Smooth muscle cell of the brain vasculature (primary cell): ENCODE data around the gene PPME1.
A peak's percentile ranks its signal among the peaks of the same experiment; 100 is the strongest.

Experiments used
- DNase-seq: peaks from one replicate; pipeline ENCODE4 v3.0.0-alpha.2; 2012; ENCODE audit warnings: low read depth, low spot score

The PPME1 gene

DNA sequence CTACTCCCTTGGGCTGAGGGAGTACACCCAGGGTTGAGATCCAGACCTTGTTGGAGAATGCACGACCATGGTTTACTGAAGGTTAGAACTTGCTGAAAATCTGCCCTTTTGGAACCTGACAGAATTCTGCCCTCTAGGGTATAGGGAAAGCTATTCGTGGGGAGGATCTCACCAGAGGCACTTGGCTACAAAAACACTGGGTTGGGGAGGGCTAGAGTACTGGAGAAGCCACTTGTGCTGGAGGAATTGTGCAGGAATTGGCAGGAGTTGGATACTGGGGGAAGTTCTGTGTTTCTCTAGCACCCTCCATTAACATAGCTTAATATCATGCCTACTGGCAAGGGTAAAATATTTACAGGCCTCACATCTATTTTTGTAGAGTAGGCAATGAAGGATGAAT lies 55.8 kb downstream of the PPME1 start:
- DNase-seq: no peak

DNA sequence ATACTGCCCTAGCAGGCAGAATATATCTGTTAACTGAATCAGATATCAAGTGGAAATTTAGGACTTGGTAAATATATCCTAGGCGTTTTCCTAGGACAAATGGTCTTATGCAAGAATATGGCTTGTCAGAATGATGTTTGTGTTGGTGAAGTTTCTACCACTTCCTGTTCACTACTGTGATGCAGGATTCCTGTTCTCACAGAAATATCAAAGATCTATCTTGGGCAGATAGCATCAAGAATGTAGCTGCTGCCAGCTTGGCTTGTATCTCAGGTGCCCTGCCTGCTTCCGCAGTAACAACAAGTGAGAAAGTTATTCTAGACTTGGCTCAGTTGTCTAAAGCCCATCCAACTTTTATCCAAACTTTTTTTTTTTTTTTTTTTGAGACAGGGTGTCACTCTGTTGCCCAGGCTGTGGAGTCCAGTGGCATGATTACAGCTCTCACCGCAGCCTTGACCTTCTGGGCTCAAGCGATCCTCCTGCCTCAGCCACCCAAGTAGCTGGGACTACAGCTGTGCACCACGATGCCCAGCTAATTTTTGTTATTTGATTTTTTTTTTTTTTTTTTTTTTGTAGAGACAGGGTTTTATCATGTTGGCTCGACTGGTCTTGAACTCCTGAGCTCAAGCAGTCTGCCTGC lies 61.3 kb downstream of the PPME1 start:
- DNase-seq: no peak

DNA sequence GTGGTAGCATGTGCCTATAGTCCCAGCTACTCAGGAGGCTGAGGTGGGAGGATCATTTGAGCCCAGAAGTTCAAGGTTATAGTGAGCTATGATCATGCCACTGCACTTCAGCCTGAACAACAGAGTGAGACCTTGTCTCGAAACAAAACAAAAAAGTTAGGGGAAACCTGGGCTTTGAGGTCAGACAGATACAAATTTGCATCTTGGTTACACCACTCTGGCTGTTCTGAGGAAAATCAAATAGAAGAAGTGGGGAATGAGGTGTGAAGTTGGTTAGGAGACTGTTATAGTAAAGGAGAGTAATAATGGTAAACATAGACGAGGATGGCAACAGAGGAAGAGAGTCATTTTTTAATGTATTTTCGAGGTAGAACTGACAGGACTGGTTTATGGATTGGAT lies 62.6 kb downstream of the PPME1 start:
- DNase-seq: no peak

DNA sequence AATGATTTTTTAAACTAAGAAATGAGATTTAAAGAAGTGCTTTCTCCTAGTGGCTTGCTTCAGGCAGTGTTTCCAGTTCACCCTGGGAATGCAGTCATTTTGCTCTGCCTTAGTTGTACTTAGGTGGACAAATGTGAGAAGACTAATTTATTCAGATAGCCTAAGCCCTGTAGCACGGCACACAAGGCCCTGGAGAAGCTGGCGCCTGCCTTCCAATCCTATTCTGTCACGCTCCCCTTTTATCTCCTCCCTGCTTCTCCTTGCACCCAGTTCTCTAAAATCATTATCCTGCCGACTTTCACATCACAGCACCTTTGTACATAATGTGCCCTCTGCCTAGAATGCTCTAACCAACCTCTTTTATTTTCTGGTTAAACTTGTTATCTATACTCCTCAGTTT lies 64.0 kb downstream of the PPME1 start:
- no peak for DNase-seq

DNA sequence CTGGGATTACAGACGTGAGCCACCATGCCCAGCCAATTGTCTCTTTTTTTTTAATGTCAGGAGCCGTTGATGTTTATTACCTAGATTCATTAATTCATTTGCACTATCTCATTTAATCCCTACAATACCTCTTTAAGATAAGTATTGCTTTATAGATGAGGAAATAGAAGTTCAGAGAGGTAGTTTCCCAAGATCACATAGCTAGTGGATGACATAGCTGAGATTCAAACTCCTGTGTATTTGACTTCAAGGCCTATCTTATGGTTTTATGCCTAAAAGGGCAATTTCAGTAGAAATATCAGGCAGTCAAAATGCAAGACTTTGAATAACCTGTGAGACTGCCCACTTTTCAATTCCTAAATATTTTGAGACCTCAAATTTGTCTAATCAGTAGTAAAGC lies 66.5 kb downstream of the PPME1 start:
- no peak for DNase-seq

DNA sequence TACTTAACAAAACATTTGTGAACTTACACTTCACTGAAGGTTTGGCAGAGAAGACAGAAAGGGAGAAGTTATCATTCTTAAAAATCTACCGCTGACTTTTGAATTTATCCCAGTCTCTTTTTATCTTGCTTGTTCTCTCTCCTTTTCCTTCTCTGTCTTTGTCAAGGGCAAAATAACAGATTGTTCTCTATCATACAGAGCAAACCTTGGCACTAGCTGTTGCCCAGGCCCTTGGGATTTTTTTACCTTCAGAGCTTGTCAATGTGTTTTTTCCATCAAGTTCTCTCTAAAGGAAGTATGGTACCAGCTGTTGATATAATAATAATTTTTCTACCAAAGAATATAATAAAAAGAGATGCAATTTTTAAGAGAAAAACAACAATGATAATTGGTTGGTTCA lies 67.2 kb downstream of the PPME1 start:
- DNase-seq: no peak

DNA sequence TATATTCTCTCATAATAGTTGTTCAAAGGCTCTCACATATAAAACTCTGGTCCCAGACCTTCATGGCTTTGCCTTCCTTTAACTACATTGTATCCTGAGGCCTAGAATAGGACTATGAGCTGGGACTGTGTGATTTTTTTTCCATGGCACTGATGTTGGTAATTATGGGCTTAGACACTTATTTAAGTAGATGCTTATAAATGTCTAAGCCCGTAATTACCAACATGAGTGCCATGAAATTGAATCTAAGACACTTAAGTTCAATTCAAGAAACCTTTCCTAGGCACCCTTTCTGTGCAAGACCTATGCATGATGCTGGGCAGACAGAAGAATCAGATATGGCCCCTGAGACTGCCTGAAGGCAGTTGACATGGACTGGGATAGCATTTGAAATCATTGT lies 77.4 kb downstream of the PPME1 start:
- DNase-seq: no peak

DNA sequence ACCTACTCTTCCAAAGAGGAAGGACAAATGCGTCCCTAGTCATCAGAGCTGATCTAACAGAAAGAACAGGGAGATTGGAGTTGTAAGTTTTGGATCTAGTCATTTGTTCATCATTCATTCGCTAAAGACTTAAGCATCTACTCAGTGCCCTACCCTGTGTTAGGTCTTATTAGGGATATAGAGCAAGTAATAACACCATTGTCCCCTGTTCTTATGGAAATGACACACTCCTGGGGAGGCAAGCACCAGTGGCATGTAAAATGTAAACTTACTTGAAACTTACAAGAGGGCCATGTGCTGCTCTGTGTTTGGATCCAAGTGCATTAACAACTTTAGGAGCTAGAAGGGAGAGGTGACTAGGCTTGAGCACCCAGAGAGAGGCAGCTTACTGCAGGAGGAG lies 78.4 kb downstream of the PPME1 start:
- DNase-seq: no peak

DNA sequence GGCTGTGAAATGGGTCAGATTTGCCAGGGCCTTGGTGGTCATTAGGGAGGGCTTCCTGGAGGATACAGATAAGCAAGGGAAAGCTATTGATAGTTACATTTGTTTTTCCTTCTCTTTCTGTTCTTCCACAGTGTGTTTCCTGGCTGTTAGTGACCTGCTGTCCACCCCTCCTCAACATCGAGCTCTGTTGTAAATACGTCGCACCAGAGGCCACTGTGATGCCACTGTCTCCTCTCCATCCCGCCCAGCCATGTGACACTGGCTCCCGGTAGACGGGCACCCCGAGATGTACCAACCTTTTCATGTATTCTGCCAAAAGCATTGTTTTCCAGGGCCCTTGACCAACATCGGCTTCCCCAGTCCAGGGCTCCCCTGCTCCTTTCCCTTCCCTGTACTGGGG lies 82.3 kb downstream of the PPME1 start:
- DNase-seq: no peak

DNA sequence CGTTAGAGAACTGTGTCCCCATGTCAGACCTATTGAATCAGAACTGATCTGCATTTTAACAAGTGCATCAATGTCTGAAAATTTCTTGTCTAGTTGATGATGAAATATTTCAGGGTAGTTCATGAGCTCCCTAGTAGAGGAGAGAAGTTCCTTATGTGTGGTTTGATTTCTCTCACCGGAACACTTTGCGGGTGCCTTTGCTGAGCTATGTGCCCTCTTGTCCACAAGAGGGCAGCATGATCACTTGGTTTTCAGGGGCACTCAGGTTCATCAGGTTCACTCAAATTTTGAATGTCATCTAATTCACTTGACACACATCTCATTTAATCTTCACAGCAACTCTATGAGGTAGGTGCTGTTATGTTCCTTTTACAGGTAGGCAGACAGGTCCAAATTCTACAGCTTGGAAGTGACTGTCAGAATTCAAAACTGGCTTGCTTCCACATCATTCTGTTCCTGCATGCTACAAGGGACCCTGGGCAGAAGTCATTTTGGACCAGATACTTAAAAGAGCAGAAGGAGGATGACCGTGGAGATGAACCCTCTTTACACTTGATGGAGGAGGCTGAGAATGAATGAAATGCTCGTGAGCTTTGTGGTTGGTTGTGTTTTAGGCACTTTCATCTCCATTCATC lies 84.8 kb downstream of the PPME1 start:
- DNase-seq: no peak

DNA sequence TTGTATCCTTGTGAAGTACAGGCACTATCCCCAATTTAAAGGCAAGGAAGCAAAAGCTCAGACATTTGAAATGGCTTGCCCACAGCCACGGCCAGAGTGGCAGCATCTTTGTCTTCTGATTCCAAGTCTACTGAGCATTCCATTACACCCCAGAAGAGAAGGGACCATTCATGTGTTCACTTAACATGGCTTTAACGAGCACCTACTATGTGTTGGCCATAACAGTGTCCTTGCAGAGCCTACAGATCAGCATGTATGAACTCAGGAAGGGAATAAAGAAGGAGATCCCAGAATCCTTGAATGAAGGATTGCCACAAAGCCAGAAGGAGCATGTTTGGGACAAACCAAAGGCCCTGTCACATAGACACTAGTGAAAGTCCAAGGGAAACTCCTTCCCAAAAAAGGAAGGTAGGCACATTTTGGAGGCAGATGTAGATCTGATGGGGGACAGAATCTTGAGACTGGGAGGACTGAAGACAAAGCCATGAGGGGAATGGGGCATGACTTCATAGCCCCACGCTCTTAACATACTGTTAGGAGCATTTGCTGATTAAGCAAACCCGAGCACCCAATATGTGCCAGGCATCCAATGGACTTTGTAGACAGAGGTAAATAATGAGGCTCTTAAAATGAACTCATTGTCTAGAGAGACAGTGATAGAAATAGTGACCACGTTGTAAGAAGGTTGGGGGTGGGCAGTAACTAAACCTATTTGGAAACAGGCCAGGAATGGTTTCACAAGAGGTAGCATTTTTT lies 85.5 kb downstream of the PPME1 start:
- DNase-seq: no peak

DNA sequence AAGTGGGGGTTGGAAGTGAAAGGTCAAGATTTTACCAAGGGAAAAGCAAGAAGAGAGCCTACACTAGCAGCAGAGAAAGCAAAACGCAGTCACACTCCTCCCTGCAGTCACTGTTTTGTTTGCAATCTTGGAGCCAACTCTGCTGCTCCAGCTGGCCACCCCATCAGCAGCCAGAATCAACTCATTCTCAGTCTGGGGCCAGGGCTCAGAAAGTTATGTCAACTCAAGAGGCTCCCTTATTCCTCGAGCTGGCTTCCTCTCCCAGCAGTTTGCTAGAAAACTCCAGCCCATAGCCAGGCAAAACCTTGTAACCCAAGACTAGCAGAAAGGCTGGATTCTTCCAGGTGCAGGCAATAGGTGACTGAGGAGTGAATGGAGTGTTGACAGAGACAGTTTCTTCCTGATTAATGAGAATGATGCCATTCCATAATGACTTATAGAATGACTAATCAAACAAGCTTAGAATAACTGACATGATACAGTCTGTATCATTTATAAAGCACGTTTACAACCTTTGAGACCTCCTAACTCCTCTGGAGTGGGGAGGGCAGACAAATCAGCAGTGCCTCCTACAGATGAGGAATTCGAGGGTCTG lies 87.0 kb downstream of the PPME1 start:
- DNase-seq: peak; percentile 78

DNA sequence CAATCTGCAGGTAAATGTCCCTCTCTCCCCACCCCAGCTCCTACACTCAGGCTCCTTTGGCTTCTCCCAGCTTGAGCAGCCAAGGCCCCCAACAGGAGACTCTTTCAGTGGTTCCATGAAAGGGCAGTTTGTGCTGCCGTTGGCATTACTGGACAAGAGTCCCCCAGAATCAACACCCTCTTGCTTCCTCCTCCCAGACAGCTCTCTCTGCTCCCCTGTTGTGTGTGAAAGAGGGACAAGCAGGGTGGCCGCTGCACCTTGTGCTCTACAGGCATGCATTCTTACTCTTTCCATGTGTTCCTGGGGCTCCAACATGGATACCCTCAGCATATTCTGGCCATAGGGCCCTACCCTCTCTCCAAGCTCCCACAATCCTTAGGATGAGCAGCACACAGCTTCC lies 91.6 kb downstream of the PPME1 start:
- no peak for DNase-seq

DNA sequence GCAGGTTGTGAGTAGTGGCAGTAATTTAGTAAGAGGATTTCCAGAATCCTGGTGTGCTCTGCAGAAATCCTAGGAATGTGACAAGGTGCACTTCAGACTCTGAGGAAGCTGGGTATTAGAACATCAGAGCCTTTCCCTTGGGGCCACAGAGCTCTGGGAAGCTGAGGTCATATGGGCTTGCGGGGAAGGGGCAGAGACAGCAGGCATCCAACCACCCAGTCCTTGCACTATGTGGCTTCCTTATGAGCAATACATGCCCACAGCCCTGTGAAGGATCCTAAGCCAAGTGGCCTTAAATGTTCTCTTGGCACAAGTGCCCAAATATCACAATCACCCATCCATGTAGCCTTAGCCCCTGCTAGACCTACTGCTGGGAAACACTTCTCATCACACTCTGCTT lies 94.2 kb downstream of the PPME1 start:
- DNase-seq: no peak

DNA sequence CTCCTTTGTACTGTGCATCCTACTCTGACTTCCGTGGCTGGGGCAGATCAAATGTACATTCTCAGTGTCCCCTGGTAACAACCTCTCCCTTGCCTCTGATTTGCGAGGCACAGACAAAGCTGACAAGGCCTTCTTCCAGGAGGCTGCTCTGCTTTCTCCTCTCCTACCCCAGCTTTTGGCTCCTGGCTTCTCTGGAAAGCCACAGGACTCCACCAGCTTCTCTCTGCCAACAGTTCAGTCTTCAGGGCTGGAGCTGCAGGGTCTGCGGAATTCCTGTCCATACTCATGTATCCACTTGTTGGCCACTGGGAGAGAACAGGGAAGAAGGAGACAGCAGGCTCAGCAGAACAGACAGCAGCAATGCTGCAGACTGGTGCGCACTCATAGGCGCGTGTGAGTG lies 95.9 kb downstream of the PPME1 start:
- DNase-seq: no peak

DNA sequence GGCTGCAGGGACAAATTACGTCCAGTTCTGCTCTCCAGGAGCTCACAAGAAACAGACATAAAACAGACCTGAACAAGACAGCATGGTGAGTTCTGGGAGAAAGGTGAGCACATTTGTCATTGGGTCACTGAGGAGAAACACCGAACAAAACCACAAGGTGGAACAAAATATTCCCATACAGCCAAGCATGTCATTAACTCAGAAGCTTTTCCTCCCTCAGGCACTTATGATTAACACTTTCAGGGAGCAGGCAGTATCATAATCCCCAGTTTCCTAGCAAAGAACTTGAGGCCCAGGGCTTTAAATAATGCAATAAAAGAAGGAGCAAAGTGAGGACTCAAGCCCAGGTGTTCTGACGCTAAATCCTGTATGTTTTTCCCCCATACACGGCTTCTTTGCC lies 97.4 kb downstream of the PPME1 start:
- DNase-seq: no peak

DNA sequence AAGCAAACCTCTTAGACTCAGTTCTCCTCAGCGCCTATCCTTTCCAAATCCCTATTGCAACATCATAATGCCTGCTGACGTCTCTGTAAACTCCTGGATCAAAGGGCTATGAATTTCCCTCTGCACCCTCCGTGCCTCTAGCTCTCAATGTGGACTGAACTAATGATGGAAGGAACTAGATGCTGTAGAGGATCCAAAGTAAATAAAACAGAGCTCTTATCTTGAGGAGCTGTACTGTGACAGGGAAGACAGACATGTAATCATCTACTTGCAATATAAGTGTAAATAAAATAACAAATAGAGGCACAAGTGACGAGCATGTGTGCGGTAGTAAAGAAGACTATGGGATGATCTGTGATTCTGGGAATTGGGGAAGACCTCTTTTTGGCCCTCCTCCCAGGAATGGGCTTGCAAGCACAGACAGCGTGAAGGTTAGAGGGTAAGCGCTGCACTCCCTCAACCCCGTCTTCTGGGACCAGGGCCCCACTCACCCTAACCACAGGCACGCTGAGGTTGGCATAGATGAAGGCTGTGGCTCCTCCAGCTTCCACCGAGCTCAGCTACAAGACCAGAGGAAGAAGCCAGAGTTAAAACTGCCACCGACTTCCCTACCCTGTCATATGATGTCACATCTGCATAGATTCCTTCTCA lies 98.2 kb downstream of the PPME1 start:
- DNase-seq: no peak

DNA sequence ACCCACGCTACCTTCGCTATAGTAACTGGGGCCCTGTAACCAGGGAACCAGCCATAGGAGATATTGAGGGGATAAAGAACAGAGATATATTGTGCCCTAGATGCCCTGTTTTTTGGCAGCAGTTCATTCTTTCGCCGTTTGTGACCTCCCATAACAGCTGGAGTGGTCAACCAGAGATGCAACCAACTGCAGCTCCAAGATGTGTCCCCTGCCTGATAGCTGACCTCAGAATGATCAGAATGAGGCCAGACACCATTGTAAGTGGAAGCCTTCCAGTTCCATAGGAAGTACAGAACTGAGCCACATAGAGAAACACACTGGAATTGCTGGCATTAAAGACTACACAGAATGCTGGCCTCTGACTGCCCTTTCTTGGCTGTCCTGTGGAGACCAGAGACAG lies 101.2 kb downstream of the PPME1 start:
- no peak for DNase-seq

DNA sequence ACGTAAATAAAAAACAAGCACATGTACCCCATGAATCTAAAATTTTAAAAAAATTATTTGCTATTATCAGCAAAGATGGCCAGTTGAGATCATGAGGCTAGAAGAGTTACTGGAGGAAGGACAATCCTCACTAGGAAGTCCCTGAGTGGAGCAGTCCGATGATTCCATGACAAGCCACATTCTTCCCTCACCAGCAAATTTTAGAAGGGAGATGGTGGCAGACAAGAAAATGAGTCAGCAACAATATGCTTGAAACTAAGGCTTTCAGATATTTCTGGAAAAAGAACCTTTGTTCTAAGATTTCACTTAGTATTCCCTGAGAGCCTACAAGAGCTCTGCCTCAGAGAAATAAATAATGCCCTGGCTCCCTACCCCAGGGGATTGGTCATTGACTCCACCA lies 105.5 kb downstream of the PPME1 start:
- DNase-seq: no peak

DNA sequence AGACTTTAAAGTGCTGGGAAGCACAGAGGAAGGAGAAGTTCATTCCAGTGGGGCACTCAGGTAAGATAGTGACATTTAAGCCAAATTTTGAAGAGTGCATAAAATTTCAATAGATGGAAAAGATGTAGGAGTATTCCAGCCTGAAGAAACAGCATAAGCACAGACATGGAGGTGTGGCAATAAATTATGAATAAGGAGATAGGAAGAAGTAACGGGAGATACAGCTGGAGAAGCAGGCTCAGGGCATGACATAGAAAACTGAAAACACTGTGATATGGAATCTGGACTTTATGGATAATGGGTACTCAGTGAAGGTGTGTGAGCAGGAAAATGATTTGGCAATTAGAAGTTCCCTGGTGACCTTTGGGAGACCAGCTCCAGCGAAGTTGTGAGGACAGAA lies 107.0 kb downstream of the PPME1 start:
- no peak for DNase-seq

DNA sequence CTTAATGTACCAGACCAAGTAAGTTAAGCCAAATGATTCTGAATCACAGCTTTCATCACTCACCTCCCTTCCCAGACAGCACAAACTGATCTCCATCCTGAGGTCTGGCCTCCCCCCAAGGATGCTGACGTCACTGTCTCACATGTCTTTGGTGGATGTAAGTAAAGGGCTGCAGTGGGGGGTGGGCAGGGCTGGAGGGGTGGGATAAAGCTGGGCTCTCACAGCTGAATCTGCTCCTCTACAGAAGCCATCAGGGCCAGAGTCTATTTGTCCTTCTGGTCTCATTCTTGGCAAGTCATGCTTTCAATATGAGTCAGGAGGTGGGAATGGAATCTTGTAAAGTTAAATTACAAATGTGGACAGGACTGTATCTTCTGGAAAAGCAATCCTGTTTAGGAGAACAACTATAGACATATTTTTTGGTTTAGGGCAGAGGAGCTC lies 107.7 kb downstream of the PPME1 start:
- peak; percentile 78 for DNase-seq

DNA sequence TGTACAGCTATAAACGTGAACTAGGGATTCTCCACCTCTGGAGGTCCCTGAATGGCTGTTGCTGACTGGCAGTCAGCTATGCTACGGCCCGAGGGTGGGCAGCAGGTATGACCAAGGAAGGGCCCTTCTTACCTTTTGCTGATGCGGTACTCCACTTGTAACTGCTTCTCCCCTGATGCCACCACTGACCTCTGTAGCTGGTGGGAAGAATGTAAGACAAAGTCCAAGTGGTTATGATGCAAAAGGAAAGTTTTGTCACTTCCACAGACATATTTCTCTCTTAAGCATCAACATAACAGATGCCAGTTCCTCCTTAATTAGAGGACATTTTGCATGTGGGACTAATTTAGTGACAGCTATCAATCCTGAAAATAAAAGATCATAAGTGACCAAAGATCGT lies 108.2 kb downstream of the PPME1 start:
- no peak for DNase-seq
